Liver (tissue), 3 donors: ENCODE measurements around the gene GLMP.

Experiments used
- HNF4A ChIP-seq, 2 donors: conservative IDR thresholded peaks; 2 replicates each; pipeline ENCODE4 v1.6.1; 2016; ENCODE audit warnings: antibody characterized with exemption in 2 of 2, mild to moderate bottlenecking in 2 of 2
- JUND ChIP-seq, 2 donors: IDR thresholded peaks; 2 replicates each; pipeline ENCODE4 v1.6.1; 2016; ENCODE audit warnings: antibody characterized with exemption in 2 of 2
- RAD21 ChIP-seq, 2 donors: IDR thresholded peaks; 2 replicates each; pipeline ENCODE4 v1.6.1; 2016; ENCODE audit warnings: antibody characterized with exemption in 2 of 2, mild to moderate bottlenecking in 2 of 2
- RXRA ChIP-seq, 2 donors: IDR thresholded peaks; 2 replicates each; pipeline ENCODE4 v1.6.1; 2017 to 2018; ENCODE audit warnings: antibody characterized with exemption in 2 of 2, mild to moderate bottlenecking in 1 of 2
- SP1 ChIP-seq: IDR thresholded peaks from 2 replicates; pipeline ENCODE4 v1.6.1; 2018; ENCODE audit warnings: antibody characterized with exemption, mild to moderate bottlenecking
- TAF1 ChIP-seq: conservative IDR thresholded peaks from 2 replicates; pipeline ENCODE4 v1.6.1; 2016; ENCODE audit warnings: antibody characterized with exemption, mild to moderate bottlenecking
- YY1 ChIP-seq: IDR thresholded peaks from 2 replicates; pipeline ENCODE4 v1.6.1; 2016; ENCODE audit warnings: antibody characterized with exemption, mild to moderate bottlenecking
- TF ChIP-seq, protein P1 (sequence below): IDR thresholded peaks from 2 replicates; pipeline ENCODE4 v1.6.1; 2016; ENCODE audit warnings: antibody characterized with exemption, mild to moderate bottlenecking
- TF ChIP-seq, protein P2 (sequence below): fragments of 150-350 bp; IDR thresholded peaks from 2 replicates; pipeline ENCODE4 v1.5.1; 2017; ENCODE audit warnings: improper control_type of control experiment, low read depth, low read length; ENCODE audit not compliant: missing input control
- TF ChIP-seq, protein P3 (sequence below): IDR thresholded peaks from 2 replicates; pipeline ENCODE4 v1.6.1; 2016; ENCODE audit warnings: antibody characterized with exemption
- TF ChIP-seq, protein P4 (sequence below): IDR thresholded peaks from 2 replicates; pipeline ENCODE4 v1.6.1; 2016; ENCODE audit warnings: antibody characterized with exemption
- donor health status: healthy.
- donor health status: healthy.

DNA sequence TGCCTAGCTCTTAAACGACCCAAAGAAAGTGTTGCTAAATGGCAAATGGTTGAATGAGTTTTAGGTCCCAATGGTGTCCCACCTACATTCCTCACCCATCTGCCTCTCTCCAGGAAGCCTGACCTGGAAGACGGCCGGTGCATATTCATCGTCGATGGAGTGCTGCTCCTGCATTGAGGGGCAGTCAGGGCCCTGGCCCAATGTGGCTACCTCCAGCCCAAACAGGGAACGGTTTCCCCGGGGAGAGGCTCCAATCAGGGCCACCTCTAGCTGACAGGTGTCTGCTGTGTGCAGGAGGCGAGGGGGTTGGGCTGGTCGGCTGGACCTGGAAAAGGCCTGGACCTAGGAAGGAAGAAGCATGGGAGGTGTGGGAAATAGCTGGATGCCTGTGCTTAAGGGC, 1.6 kb downstream of the GLMP start:
- TF ChIP-seq, protein P1, sequence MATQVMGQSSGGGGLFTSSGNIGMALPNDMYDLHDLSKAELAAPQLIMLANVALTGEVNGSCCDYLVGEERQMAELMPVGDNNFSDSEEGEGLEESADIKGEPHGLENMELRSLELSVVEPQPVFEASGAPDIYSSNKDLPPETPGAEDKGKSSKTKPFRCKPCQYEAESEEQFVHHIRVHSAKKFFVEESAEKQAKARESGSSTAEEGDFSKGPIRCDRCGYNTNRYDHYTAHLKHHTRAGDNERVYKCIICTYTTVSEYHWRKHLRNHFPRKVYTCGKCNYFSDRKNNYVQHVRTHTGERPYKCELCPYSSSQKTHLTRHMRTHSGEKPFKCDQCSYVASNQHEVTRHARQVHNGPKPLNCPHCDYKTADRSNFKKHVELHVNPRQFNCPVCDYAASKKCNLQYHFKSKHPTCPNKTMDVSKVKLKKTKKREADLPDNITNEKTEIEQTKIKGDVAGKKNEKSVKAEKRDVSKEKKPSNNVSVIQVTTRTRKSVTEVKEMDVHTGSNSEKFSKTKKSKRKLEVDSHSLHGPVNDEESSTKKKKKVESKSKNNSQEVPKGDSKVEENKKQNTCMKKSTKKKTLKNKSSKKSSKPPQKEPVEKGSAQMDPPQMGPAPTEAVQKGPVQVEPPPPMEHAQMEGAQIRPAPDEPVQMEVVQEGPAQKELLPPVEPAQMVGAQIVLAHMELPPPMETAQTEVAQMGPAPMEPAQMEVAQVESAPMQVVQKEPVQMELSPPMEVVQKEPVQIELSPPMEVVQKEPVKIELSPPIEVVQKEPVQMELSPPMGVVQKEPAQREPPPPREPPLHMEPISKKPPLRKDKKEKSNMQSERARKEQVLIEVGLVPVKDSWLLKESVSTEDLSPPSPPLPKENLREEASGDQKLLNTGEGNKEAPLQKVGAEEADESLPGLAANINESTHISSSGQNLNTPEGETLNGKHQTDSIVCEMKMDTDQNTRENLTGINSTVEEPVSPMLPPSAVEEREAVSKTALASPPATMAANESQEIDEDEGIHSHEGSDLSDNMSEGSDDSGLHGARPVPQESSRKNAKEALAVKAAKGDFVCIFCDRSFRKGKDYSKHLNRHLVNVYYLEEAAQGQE, result no peak
- TF ChIP-seq, protein P2, sequence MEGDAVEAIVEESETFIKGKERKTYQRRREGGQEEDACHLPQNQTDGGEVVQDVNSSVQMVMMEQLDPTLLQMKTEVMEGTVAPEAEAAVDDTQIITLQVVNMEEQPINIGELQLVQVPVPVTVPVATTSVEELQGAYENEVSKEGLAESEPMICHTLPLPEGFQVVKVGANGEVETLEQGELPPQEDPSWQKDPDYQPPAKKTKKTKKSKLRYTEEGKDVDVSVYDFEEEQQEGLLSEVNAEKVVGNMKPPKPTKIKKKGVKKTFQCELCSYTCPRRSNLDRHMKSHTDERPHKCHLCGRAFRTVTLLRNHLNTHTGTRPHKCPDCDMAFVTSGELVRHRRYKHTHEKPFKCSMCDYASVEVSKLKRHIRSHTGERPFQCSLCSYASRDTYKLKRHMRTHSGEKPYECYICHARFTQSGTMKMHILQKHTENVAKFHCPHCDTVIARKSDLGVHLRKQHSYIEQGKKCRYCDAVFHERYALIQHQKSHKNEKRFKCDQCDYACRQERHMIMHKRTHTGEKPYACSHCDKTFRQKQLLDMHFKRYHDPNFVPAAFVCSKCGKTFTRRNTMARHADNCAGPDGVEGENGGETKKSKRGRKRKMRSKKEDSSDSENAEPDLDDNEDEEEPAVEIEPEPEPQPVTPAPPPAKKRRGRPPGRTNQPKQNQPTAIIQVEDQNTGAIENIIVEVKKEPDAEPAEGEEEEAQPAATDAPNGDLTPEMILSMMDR, result no peak
- TF ChIP-seq SP1, result no peak
- TF ChIP-seq, protein P3, sequence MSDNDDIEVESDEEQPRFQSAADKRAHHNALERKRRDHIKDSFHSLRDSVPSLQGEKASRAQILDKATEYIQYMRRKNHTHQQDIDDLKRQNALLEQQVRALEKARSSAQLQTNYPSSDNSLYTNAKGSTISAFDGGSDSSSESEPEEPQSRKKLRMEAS, result no peak
- TF ChIP-seq, protein P4, sequence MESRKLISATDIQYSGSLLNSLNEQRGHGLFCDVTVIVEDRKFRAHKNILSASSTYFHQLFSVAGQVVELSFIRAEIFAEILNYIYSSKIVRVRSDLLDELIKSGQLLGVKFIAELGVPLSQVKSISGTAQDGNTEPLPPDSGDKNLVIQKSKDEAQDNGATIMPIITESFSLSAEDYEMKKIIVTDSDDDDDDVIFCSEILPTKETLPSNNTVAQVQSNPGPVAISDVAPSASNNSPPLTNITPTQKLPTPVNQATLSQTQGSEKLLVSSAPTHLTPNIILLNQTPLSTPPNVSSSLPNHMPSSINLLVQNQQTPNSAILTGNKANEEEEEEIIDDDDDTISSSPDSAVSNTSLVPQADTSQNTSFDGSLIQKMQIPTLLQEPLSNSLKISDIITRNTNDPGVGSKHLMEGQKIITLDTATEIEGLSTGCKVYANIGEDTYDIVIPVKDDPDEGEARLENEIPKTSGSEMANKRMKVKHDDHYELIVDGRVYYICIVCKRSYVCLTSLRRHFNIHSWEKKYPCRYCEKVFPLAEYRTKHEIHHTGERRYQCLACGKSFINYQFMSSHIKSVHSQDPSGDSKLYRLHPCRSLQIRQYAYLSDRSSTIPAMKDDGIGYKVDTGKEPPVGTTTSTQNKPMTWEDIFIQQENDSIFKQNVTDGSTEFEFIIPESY, result no peak
- TF ChIP-seq RXRA (IDR thresholded peaks at IDR 0.05), result no peak
- TF ChIP-seq JUND (IDR thresholded peaks at IDR 0.05), result no peak
- no peak for TF ChIP-seq TAF1
- TF ChIP-seq HNF4A (conservative IDR thresholded peaks at IDR 0.05), result no peak
- no peak for TF ChIP-seq YY1
- no peak for TF ChIP-seq RAD21 (IDR thresholded peaks at IDR 0.05)
